MCF 10A (cell line): ENCODE measurements around the gene OTP. TPM values are rescaled to one million over a fixed set of nuclear protein-coding genes. Genes with fewer than 3 reads are reported as not detected.
"Not testable (repeated sequence)": the region's sequence is repeated elsewhere in the genome, so short reads cannot be mapped to it uniquely, and the experiment has no call there.

ENCODE experiments used
- BruUV-seq: library from RNA; stranded (reverse); fragments of 400-500 nt; replicated peaks from 2 replicates; lab custom pipeline; 2021; lab: Mats Ljungman, UMichigan
- CTCF ChIA-PET: fragments of 300-600 bp; sonication (Branson Sonifier 250); formaldehyde crosslinking; extraction: SDS; loops from one replicate; lab custom pipeline; 2021; ENCODE audit warnings: antibody characterized with exemption, inconsistent platforms; lab: Yijun Ruan, JAX
- POLR2A ChIA-PET: fragments of 300-600, 350-650 bp; sonication (Branson Sonifier 250); formaldehyde crosslinking; extraction: SDS; loops from one replicate; lab custom pipeline; 2020; ENCODE audit warnings: antibody characterized with exemption, inconsistent platforms; lab: Yijun Ruan, JAX
- DNase-seq: peaks from one replicate; pipeline ENCODE4 v3.0.0-alpha.2; 2018; ENCODE audit not compliant: unreplicated experiment
- H3K27ac Mint-ChIP-seq: one replicate; pipeline ENCODE4 v1.8.0; 2022; ENCODE audit warnings: mild to moderate bottlenecking, low read depth, mixed read lengths; ENCODE audit not compliant: unreplicated experiment
- H3K27me3 Mint-ChIP-seq: one replicate; pipeline ENCODE4 v1.8.0; 2022; ENCODE audit warnings: mixed read lengths; ENCODE audit not compliant: insufficient read depth, unreplicated experiment
- H3K36me3 Mint-ChIP-seq: one replicate; pipeline ENCODE4 v1.8.0; 2022; ENCODE audit warnings: mild to moderate bottlenecking, moderate library complexity, mixed read lengths; ENCODE audit not compliant: insufficient read depth, unreplicated experiment
- H3K4me1 Mint-ChIP-seq: one replicate; pipeline ENCODE4 v1.8.0; 2022; ENCODE audit warnings: mixed read lengths; ENCODE audit not compliant: insufficient read depth, unreplicated experiment
- H3K4me3 Mint-ChIP-seq: one replicate; pipeline ENCODE4 v1.8.0; 2022; ENCODE audit warnings: mild to moderate bottlenecking, moderate library complexity, mixed read lengths; ENCODE audit not compliant: unreplicated experiment
- H3K9me3 Mint-ChIP-seq: one replicate; pipeline ENCODE4 v1.8.0; 2022; ENCODE audit warnings: mixed read lengths; ENCODE audit not compliant: unreplicated experiment
- intact Hi-C: fragments of 100-400 bp; cut with micrococcal nuclease; formaldehyde crosslinking; loops from 2 replicates; pipeline ENCODE4 v1.14.1; 2022
- total RNA-seq: library from RNA; stranded (reverse); gene quantifications from 2 replicates; pipeline ENCODE4 v1.2.3, GENCODE V29; 2022
- TF ChIP-seq, protein P1 (sequence below): fragments of 200-600 bp; IDR thresholded peaks from one replicate; pipeline ENCODE4 v1.8.0; 2022; ENCODE audit warnings: antibody characterized with exemption, mild to moderate bottlenecking; ENCODE audit not compliant: unreplicated experiment

OTP gene
- total RNA-seq, 1 experiment from 2014 or later = not detected

DNA sequence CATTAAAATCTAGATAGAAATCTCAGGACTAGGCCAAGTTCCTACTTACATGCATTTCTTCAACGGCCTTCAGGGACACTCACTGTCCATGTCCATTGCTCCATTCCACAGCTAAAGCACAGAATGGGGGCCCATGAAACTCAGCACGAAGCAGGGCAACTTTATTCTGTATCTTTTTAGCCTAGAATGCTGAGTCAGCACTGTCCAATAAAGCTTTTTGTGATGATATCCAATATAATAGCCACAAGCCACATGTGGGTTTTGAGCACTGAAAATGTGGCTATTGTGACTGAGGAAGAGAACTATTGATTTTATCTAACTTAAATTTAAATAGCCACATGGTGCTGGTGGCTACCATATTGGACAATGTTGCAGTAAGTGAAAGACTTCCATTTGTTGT lies 21.6 kb downstream of the OTP start:
- DNase-seq = no peak
- BruUV-seq = no TSS peak
- POLR2A ChIA-PET = interaction anchor here (0.7 kb wide), 1 partner anchor 295 kb away, joined by 3 read pairs; no protein-coding TSS in a partner anchor
- no peaks in the 10 kb centered on the region for H3K27me3 Mint-ChIP-seq
- no peaks in the 10 kb centered on the region for H3K9me3 Mint-ChIP-seq
- no peak overlapping the region for H3K4me3 Mint-ChIP-seq
- H3K27ac Mint-ChIP-seq = no peak overlapping the region
- H3K4me1 Mint-ChIP-seq = no peaks in the 10 kb centered on the region
- CTCF ChIA-PET = no interaction called here
- intact Hi-C loops = no loop called here
- no peaks in the 10 kb centered on the region for H3K36me3 Mint-ChIP-seq
- TF ChIP-seq, protein P1, sequence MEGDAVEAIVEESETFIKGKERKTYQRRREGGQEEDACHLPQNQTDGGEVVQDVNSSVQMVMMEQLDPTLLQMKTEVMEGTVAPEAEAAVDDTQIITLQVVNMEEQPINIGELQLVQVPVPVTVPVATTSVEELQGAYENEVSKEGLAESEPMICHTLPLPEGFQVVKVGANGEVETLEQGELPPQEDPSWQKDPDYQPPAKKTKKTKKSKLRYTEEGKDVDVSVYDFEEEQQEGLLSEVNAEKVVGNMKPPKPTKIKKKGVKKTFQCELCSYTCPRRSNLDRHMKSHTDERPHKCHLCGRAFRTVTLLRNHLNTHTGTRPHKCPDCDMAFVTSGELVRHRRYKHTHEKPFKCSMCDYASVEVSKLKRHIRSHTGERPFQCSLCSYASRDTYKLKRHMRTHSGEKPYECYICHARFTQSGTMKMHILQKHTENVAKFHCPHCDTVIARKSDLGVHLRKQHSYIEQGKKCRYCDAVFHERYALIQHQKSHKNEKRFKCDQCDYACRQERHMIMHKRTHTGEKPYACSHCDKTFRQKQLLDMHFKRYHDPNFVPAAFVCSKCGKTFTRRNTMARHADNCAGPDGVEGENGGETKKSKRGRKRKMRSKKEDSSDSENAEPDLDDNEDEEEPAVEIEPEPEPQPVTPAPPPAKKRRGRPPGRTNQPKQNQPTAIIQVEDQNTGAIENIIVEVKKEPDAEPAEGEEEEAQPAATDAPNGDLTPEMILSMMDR = no peak

DNA sequence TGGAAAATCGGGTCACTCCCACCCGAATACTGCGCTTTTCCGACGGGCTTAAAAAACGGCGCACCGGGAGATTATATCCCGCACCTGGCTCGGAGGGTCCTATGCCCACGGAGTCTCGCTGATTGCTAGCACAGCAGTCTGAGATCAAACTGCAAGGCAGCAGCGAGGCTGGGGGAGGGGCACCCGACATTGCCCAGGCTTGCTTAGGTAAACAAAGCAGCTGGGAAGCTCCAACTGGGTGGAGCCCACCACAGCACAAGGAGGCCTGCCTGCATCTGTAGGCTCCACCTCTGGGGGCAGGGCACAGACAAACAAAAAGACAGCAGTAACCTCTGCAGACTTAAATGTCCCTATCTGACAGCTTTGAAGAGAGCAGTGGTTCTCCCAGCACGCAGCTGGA lies 29.6 kb downstream of the OTP start:
- H3K9me3 Mint-ChIP-seq, H3K36me3 Mint-ChIP-seq, intact Hi-C loops, CTCF ChIA-PET, BruUV-seq, H3K4me3 Mint-ChIP-seq, H3K4me1 Mint-ChIP-seq, H3K27ac Mint-ChIP-seq, POLR2A ChIA-PET, DNase-seq: not testable (repeated sequence)
- H3K27me3 Mint-ChIP-seq = peaks cover 21% of the 10 kb centered on the region

DNA sequence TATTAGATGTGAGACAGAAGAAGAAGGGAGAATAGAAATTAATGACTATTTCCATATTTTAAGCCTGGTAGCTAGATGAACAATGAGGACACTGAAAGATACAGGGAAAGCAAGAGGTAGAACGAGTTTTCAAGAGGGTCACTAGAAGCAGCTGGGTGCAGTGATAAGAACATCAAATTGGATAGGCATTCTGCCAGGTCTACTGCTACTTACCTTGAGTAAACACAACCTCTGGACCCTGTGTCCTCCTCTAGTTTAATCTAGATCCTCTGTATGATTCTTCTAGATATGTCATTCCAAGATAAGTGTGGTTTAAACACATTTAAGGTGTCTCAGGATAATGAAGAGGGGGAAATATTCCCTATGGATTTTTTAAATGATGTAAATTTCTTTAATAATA lies 31.2 kb downstream of the OTP start:
- H3K27ac Mint-ChIP-seq = no peak overlapping the region
- no peaks in the 10 kb centered on the region for H3K4me1 Mint-ChIP-seq
- no TSS peak for BruUV-seq
- intact Hi-C loops = no loop called here
- peaks cover 21% of the 10 kb centered on the region for H3K27me3 Mint-ChIP-seq
- CTCF ChIA-PET = no interaction called here
- TF ChIP-seq, protein P1 = no peak
- POLR2A ChIA-PET = interaction anchor here (0.6 to 0.9 kb wide), 2 partner anchors 17 to 381 kb away, joined by 3 read pairs; no protein-coding TSS in a partner anchor
- H3K4me3 Mint-ChIP-seq = no peak overlapping the region
- DNase-seq = no peak
- H3K36me3 Mint-ChIP-seq = peaks cover 6% of the 10 kb centered on the region
- peaks cover 8% of the 10 kb centered on the region for H3K9me3 Mint-ChIP-seq

DNA sequence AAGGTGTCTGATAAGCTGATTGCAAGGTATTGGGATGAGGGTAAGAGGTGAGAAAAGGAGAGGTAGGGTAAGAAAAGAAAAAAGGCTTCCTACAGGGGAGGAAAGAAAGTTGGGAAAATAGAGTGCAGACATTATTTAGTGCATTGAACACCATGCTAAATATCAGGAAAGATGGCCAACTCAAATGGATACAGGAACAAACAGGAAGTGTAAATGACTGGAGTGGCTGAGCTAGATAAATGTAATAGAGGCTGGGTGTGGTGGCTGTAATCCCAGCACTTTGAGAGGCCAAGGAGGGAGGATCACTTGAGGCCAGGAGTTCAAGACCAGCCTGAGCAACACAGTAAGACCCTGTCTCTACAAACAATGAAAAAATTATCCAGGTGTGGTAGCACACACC lies 32.2 kb downstream of the OTP start:
- H3K9me3 Mint-ChIP-seq = peaks cover 8% of the 10 kb centered on the region
- no peak overlapping the region for H3K27ac Mint-ChIP-seq
- no peaks in the 10 kb centered on the region for H3K4me1 Mint-ChIP-seq
- POLR2A ChIA-PET = interaction anchor here (0.7 kb wide), 1 partner anchor 893 kb away, joined by 3 read pairs; no protein-coding TSS in a partner anchor
- TF ChIP-seq, protein P1 = no peak
- no TSS peak for BruUV-seq
- peaks cover 21% of the 10 kb centered on the region for H3K27me3 Mint-ChIP-seq
- no peak overlapping the region for H3K4me3 Mint-ChIP-seq
- CTCF ChIA-PET = no interaction called here
- intact Hi-C loops = no loop called here
- DNase-seq = no peak
- H3K36me3 Mint-ChIP-seq = peaks cover 6% of the 10 kb centered on the region
